GM21526 (cell line): ENCODE measurements around the gene MVB12B.

Experiments
- ATAC-seq: cut with Tn5 transposase; IDR thresholded peaks from one replicate; pipeline ENCODE4 v1.9.1; 2021; ENCODE audit warnings: moderate library complexity; ENCODE audit not compliant: unreplicated experiment, low FRiP score

MVB12B gene

DNA sequence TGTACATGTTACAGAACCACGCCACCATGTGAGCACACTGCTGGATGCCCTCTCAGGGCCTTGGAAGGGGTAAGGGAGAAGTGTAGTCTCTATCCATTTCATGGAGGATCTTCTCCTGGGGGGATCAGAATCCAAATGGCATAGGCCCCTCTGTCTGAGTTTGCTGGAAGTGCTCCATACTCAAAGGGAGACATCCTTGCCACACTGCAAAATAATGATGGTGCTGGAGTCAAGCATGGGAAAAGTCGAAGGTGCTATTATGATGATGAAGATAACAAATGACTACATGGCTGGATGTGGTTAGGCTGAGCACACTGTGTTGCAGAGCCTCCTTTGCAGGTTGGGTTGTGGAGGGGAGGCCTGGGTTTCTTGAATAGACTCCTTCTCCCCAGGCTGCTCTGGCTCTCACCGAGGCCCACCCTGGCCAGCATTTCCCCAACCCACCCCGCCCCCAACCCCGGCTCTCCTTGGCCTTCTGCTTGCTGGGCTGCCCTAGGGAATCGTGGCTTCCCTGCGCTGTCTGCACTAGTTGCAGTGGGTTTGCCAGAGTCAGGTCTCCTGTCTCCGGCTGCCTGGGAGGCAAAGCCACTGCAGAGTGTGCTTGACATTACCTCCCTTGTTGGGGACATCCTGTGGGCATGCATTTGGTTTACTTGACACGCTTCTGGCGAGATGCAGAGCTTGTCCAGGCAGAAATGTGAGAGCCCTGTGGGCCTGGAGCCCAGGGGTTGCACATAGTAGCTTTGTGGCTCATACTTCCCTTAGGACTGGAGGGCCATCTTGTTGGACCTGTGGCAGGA lies 3.0 kb downstream of the MVB12B start:
- ATAC-seq, result no peak

DNA sequence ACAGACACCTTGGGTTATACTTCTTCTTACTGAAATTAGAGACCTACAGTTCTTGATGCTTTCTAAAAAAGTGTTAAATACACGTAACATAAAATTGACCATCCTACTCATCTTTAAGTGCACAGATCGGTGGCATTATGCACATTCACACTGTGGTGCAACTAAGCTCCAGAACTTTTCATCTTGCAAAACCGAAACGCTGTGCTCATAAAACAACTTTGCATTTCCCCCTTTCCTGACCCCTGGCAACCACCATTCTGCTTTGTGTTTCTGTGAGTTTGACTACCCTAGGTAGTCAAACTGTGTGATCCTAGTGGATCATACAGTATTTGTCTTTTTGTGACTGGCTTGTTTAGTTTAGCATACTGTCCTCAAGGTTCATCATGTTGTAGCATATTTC lies 3.9 kb downstream of the MVB12B start:
- ATAC-seq, result no peak

DNA sequence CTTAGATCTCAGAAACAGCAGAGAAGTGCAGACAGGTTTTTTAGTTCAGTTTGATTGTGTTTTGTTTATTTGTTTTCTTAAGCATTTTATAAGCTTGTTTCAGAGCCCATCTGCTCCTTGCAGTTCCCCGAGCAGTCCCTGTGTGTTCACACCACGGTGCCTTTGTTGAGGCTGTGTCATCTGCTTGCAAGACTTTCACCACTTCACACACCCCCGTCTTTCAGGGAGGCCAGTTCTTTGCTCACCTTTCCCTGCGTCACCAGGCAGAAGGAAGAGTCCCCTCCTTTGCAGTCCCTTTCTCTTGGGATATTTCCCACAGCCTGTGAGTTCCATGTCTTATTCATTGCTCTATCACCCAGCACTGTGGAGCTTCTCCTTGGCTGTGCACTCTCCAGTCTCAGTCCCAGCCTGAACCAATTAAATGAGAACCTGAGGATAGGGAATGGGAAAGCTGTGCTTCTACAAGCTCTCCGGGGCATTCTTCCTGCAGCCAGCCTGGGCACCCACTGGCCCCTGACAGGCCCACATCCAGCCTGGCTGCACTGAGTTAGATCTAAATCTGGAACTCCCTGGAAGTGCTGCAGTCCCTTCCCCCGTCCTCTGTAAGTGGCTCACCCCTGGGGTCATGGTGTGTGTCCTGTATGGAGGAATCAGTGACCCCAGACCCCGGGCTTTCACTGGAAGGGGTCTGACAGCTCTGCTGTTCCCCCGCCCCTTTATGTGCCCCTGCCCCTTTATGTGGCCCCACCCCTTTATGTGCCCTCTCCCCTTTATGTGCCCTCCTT lies 5.5 kb downstream of the MVB12B start:
- ATAC-seq, result no peak

DNA sequence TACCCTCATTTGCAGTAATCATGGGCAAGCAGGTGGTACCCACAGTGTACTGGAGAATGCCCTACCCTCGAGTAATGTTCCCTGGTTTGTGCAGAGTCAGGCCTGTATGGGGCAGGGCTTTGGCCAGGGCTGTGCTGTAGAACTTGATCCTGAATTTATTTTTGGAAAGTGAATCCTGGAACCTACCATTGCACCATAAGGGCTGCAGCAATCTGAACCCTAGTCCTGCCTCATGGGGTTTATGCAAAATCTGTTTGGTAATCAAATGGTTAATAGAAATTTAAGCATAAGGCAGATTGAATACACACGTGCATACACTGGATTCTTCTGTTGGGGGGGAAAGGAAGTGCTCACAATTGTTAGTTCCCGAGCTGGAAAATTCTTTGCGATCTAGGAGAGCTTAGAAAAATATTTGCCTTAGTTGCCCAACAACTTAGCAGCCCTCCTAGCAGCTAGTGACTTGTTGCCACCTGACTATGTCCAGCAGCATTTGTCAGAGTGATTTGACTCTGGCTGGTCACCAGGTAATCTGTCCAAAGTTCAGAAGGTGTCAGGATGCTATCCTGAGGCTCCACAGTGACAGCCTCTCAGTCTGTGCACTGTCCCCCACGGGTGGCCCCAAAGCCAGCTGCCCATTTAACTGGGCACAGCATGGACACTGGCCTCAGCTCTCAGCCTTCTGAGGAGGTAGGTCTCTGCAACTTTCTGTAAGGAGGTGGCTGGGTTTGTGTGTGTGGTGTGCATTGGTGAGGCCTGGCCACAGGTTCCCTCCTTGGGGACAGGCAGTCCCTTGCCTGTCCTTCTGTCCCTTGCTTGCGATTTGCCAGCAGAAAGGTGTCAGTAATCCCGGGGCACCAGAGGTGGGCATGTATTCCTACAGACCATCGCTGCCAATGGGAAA lies 8.3 kb downstream of the MVB12B start:
- no peak for ATAC-seq

DNA sequence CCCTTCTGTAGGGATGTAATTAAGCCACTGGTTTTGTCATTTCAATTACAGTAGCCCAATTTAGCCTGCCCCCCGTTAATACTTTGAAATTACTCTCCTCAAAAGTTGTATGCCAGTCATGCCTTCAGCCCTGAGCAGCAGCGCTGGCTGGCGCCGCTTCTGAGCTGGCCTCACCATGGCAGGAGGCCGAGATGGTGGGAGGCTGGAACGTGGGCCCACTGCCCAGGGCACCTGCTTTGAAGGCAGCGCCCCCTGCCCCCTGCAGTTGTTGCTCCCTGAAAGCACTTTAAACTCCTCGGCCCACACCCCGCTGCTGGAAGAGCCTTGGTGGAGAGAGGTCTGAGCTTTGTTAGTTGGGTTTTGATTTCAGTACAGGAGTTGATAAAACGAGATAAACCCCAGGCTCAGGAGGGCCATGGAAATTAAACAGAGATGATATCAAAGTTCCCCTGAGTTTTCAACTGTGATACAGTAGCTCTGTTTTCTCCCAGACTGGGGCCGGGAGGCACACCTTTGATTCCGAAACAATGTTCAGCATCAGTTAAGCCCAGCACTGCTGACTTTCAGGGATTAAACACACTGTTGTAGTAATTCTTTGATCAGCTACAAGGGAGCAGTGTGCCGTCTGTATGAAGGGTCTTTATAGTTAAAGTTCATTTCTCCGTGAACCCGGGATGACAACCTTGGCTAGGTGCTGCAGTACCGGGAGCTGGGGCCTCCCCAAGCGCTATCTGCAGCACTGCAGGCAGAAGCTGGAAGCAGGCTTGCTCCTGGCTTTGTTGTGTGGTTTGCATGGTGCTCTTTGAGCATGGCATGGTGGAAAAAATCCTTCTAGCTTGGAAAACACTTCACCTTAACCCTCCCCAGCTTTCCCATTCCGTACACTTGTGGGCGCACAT lies 9.5 kb downstream of the MVB12B start:
- no peak for ATAC-seq

DNA sequence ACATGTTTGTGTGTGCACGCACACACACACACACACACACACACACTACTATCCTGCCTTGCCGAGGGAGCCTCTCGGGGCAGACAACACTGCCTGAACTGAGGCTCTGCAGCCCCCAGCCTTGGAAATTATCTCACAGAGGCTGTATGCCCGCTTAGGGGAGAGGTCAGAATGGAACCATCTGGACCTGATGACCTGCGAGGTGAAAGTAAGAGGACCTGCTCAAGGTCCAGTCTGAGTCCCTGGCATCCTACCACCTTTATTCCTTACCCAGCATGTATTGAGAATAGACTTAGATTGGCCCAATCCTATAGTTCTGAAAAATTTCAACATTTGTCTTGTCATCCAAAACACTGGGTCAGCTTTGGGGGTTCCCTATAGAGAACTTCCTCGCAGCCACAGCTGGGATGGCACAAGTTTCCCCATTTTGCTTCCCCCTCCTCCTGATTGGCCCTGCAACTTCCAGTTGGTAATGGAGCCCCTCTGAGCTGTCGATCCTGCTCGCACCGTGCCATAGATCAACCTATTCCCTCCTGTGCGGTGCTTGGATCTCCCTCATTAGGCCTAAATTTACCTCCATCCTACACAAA lies 10.2 kb downstream of the MVB12B start:
- ATAC-seq, result no peak

DNA sequence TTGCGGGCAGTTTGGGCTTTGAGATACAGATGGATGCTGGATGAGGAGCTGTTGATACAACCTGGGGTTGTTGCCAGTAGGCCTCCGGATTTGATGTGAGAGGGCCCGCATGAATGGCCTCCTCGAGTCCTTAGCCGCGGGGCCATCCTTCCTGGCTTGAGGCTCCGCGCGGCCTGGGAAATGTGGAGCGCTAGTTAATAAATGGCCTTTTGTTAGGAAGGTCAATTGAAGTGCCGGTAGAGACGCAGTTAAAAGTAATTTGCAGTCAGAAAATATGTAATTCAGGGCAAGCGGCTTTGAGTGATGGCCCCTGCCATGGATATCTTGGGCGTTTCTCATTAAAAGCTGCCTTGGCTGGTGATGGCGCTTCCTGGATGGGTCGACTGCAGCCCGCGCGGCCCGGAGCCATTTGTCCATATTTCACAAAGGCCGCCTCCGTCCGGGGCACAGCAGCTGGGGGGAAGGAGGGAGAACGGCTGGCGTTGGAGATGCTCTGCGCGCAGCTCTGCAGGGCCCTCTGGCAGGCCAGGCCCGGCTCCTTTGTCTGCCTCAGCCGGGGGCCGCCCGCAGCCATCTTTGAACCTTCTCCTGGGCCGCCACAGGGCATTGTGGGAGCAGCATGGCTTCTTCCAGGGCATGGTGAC lies 11.2 kb downstream of the MVB12B start:
- no peak for ATAC-seq

DNA sequence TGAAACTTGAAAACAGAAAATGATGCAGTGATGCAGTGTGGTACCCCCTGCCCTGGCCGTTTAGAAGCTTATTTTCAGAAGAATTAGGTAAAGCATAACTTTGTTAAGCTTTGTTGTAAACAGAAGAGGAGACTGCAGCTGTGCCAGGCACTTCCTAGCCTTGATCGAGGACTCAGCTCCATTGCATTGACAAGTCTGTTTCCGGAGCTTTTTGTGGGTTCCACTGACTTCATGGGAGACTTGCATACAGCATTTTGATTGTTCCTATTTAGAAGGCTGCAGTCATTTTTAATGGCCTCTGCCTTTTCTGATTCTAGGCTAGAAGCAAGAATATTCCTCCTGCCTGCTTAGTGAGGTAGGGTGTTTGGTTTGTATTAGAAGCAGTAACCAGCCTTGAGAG lies 12.3 kb downstream of the MVB12B start:
- no peak for ATAC-seq

DNA sequence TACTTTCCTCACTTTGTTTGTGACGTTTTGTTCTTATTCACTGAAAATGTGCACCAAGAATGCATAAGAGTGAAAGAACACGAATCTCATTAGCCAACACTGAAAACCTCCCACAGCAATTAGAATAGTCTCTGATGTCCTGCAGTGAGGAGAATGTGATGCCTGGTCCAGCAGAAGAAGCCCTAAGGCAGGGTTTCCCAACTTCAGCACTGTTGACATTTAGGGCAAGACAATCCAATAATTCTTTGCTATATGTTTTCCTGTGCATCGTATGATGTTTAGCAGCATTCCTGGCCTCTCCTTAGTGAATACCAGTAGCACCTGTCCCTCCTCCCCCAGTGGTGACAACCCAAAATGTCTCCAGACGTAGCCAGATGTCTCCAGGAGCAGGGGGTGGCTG lies 14.8 kb downstream of the MVB12B start:
- no peak for ATAC-seq

DNA sequence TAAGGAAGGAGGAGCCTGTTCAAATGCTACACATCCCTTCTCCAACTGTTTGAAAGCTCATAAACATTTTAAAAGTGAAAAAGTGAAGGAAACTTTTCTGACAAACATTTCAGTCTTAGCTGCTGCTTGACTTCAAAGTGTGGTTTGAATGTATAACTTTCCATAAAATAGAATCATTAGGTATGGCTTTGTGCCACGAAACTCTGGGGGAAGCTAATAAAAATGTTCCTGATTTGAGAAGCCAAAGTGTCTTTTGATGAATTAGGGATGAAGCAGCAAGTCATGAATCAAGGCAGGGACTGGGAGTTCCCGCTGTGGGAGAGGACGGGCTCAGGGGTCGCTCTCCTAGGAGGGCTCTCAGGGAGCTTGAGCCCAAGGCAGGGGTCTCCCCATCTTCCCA lies 15.3 kb downstream of the MVB12B start:
- ATAC-seq, result no peak

DNA sequence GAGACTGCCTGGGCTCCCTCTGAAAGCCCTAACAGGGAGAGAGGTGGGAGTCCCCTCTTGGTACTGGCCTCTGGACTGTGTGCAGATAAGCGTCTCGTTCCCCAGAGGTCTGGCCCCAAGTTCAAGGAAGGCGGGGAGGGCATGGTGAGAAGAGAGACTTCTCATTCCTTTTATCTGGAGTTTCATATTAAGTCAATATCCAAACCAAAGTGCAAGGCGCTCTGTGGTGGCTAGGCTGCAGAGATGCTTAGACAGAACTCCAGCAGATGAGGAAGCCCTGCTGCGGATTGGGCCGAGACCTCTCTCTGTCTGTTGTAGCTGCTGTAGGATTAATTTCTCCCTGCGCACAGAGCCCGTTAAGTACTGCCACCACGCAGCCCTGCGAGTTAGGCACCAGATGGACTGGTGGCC lies 16.0 kb downstream of the MVB12B start:
- ATAC-seq, result no peak

DNA sequence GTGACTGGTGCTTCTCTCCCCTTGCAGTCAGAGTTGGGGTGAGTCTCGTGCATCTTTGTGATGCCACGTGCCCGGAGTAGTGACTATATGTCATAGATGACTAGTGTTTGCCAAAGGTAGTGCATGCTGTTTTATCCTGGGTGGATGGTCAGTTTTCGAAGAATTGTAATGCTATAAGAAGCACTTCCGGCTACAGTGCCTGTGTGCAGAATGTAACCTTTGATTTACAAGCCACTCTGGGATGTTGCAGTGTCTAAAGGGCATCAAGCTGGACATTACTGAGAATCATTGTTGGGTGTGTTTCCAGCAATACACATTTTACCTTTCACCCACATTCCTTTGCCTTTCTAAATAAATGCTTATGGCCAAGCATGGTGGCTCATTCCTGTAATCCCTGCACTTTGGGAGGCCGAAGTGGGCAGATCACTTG lies 16.7 kb downstream of the MVB12B start:
- no peak for ATAC-seq

DNA sequence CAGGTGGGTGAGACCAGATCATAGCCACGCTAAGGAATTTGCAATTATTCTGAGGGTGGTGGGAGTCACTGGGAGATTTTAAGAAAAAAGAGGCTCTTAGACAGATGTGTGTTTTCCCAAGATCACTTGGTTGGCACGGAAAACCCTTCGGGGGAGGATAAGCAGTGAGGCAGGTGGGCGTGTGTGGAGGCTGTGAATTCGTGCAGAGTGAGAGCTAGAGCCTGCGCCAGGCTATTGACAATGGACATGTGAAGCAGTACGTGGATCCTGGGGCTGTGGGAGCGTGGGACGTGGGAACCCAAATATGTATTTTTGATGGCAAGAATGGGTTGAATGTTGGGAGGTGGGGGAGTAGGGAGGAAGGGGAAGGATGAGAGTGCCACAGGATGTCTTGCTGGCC lies 19.4 kb downstream of the MVB12B start:
- ATAC-seq, result no peak

DNA sequence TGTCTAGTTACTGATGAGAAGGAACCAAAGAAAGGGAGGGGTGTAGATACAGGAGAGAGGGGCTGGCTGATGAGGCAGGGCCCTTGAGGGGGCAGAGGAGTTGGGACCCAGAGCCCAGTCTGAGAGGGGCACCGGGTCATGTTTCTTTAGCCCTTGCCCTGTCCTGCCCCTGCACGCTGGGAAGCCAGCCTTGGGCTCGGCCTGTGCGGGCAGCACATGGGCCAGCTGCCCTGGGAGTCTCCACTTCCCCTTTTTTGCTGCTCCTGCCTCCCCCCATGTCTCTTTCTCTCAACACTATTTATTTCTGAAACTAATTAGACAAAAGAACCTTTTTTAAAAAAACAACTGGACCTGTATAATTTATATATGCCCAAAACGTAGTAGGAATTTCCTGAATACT lies 20.5 kb downstream of the MVB12B start:
- ATAC-seq, result no peak

DNA sequence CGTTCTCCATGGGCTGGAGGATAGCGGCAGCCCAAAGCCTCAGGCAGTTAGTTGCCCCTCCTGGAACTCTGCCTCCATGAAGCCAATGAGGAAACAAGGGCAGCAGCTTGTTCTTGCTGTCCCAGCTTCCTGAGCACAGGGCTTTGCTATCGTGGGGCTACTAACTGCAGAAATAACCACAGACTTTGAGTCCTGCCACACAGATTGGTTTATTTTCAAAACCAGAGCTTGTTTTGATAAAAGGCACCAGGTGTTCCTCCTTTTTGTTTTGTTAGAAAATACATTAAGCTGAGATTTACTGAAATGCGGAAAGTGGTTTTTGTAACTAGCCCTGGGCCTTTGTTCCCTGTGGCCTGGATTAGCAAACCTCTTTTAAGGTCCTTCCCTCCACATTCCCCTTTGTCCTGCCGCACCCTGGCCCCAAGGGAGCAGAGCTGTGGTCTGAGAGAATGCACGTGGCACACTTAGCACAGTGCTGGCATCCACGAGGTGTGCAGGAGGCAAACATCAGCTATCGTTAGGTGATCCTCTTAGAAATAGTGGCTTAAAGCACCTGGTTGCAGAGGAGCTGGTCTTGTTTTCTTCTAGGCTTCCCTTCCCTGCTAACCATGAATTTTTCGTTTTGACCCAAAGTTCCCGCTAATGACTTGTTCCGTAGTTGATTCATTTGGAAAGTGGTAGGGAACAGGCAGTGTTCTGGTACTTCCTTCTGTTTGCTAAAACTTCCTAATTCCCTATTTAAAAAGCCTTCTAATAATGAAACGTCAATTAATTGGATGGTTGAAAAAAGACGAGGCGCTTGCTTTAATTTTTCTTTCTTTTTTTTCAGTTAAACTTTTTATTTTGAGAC lies 21.5 kb downstream of the MVB12B start:
- ATAC-seq, result no peak

DNA sequence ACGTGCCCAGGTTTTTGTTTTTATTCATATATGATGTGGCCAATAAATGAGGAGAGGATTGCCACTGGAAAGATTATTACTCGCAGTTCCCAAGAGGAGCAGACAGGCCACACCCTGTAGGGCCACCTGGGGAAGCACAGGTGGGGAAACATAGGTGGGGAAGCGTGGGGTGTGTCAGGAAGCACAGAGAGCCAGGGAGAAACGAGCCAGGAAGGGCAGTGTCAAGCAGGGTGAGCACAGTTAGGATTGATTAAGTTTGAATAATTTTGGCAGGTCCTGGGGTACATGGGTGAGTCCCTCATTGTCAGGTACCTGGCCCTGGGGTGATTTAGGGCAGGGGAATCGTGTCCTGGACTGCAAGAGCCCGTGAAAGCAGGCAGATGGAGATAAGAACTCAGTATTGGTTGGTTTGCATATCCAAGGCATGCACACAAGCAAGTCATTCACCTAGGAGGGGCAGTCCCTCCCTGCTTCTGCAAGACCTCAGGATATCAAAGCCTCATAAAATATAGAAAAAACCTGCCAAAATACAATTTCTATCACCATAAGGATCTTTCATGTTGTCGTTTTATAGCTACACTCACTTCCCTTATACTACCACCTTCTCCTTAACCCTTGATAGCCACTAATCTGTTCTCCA lies 22.4 kb downstream of the MVB12B start:
- no peak for ATAC-seq

DNA sequence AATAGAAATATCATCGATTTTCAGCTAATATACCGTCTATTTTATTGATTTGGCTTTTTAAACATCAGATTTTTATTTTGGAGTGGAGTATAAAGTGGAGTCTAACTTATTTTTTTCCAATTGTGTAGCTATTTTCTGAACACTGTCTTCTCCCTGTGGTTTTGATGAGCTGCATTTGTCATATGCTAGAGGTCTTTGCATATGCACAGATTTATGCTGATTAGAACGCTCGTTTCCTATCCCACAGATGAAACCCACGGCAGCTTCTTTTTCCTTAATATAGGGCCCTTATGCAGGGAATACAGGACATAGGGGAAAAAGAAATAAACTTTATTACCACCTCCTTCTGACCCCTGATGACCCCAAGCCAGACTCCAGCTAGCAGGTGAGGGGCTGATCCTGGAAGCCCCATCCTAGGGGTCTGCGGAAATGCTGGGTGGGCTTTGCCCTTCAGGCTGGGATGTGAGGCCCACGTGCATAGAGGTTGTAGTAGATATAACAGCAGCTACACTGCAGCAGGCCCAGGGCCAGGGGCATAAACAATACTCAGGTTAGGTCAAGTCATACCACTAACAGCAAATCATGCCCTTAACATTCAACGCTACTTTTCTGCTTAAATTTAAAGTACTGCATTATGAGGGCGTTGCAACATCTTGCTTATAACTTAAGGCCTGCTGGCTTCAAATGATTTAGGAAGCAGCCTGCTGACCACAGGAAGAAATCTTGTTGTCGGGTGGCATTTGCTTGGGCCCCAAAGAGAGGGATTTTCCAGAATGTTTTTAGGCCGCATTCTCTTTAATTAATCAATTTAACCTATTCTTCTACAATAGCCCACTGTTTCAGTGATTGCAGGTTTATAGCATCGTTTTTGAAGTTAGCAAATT lies 28.5 kb downstream of the MVB12B start:
- no peak for ATAC-seq
